Gastroesophageal sphincter (tissue), 4 donors: ENCODE results near the gene BCOR. TPM values are rescaled to one million over a fixed set of nuclear protein-coding genes. Genes with fewer than 3 reads are reported as not detected.

ENCODE experiments used
- ATAC-seq: fragments of 150-250 bp; one replicate; pipeline ENCODE4 v1.9.1; 2016; ENCODE audit warnings: mild to moderate bottlenecking, moderate library complexity
- H3K27ac ChIP-seq, 4 donors: fragments of 200-600 bp; sonication (generic) in 3 of 4; 1 replicate in 3 of 4; 2 replicates in 1 of 4; pipeline ENCODE4 v1.5.1; 2016 to 2019
- H3K27me3 ChIP-seq: fragments of 200-600 bp; sonication (generic); one replicate; pipeline ENCODE4 v1.5.1; 2019
- H3K36me3 ChIP-seq, 2 donors: fragments of 200-600 bp; sonication (generic); one replicate each; pipeline ENCODE4 v1.5.1; 2019; ENCODE audit warnings: control low read depth in 1 of 2
- H3K4me1 ChIP-seq, 3 donors: fragments of 200-600 bp; sonication (generic); 1 replicate in 2 of 3; 2 replicates in 1 of 3; pipeline ENCODE4 v1.5.1; 2016 to 2019; ENCODE audit warnings: control low read depth in 2 of 3
- H3K4me3 ChIP-seq, 2 donors: fragments of 200-600 bp; sonication (generic); one replicate each; pipeline ENCODE4 v1.5.1; 2019; ENCODE audit warnings: mild to moderate bottlenecking in 1 of 2, moderate library complexity in 1 of 2
- H3K9me3 ChIP-seq, 3 donors: fragments of 200-600 bp; sonication (generic); one replicate each; pipeline ENCODE4 v1.5.1; 2017 to 2019; ENCODE audit warnings: control low read depth in 2 of 3
- CTCF ChIP-seq, 4 experiments: fragments of 200-600 bp in 2 of 4; fragments of 450-650 bp in 2 of 4; sonication (generic) in 1 of 4; IDR thresholded peaks; one replicate each; pipeline ENCODE4 v1.5.1; 2017 to 2019; ENCODE audit warnings: antibody characterized with exemption in 4 of 4, mild to moderate bottlenecking in 2 of 4, moderate library complexity in 2 of 4
- EP300 ChIP-seq: sonication (generic); formaldehyde crosslinking; IDR thresholded peaks from one replicate; pipeline ENCODE4 v1.6.1; 2017; ENCODE audit warnings: antibody characterized with exemption, mild to moderate bottlenecking
- POLR2A ChIP-seq, 2 donors: fragments of 450-650 bp; IDR thresholded peaks; one replicate each; pipeline ENCODE4 v1.6.1; 2017; ENCODE audit warnings: antibody characterized with exemption in 2 of 2, mild to moderate bottlenecking in 2 of 2, moderate library complexity in 1 of 2
- POLR2AphosphoS5 ChIP-seq: sonication (generic); formaldehyde crosslinking; IDR thresholded peaks from one replicate; pipeline ENCODE4 v1.6.1; 2017; ENCODE audit warnings: antibody characterized with exemption
- WGBS, 2 donors: methylation state at CpG; one replicate each; pipeline ENCODE4 v1.1.5; 2018; ENCODE audit warnings: low coverage in 1 of 2; 5-methylcytosine and 5-hydroxymethylcytosine counted together
- total RNA-seq, 4 donors: library from RNA; depleted of rRNA; stranded (reverse); fragments of >200 nt; gene quantifications; one replicate each; pipeline ENCODE4 v1.1.0, GENCODE V29; 2016

BCOR gene
- total RNA-seq, 4 donors from 2014 or later, result 18.4 to 27.4 (median 21.4) TPM

DNA sequence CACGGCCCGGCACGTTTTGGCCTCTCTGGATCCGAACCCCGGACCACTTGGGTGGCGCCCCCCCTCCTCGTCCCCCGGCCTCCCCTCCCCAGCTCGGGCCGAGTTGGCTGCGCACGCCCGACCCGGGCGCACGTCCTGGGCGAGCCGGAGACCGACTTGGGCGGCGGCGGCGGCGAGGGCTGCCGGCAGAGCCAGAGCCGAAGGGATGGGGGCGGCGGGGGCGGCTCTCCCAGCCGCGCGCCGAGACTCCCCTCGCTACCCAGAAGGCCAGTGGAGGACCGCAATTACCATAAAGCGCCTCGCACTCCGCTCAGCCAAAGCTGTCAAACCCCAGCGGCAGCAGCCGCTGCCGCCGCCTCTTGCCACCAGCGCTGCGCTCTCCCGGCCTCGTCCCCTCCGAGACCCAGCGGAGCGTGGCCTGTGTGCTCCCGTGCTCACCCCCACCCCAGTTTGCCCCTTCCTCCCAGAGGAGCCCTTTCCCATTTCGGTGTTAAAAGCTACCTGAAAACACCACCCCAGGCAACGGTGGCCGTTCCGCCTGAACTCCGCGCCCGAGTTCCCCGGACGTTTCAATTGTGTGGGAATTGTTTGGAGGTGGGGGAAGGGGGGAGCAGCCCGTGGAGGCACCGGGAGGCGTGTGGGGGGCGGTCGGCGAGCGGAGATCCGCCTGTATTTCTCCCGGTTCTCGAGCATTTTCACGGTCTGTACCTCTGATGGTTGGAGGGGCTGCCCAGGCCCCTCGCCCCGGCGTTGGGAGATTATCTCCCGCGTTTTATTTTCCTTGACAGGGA lies 701 bp upstream of the BCOR start:
- H3K4me1 ChIP-seq, result peaks cover 0 to 28% (median 7%) of the 10 kb centered on the region in 3 donors
- ATAC-seq, result peak; percentile 31
- peak overlapping the region; percentile 77 to 92 for H3K4me3 ChIP-seq
- no peaks in the 10 kb centered on the region for H3K9me3 ChIP-seq
- TF ChIP-seq EP300, result no peak
- peak; percentile 11 for TF ChIP-seq POLR2AphosphoS5
- peak in 1 of 4 experiments; percentile 14 for TF ChIP-seq CTCF (IDR thresholded peaks at IDR 0.05)
- TF ChIP-seq POLR2A (IDR thresholded peaks at IDR 0.05), result peak; percentile 9 to 11
- no peaks in the 10 kb centered on the region for H3K27me3 ChIP-seq
- H3K27ac ChIP-seq, result peak overlapping the region; percentile 84 to 92 (median 90)
- WGBS, 2 donors, result 20% methylated on average over 7 of the region's 75 CpGs; no CpG with 5 or more reads in 1 of the 2 donors
- H3K36me3 ChIP-seq, result no peaks in the 10 kb centered on the region

GRCh38 chrX:40097141-40097503 lies 636 bp downstream of the BCOR start:
- no peaks in the 10 kb centered on the region for H3K9me3 ChIP-seq
- no CpG with 5 or more reads among the region's 42 CpGs for WGBS, 2 donors
- no peak for TF ChIP-seq EP300
- no peak for TF ChIP-seq POLR2AphosphoS5
- TF ChIP-seq CTCF (IDR thresholded peaks at IDR 0.05), result no peak
- TF ChIP-seq POLR2A (IDR thresholded peaks at IDR 0.05), result no peak
- H3K36me3 ChIP-seq, result no peaks in the 10 kb centered on the region
- H3K4me3 ChIP-seq, result peak overlapping the region; percentile 77 to 92
- peak overlapping the region; percentile 84 to 92 (median 90) for H3K27ac ChIP-seq
- peaks cover 0 to 37% (median 7%) of the 10 kb centered on the region in 3 donors for H3K4me1 ChIP-seq
- ATAC-seq, result peak; percentile 14
- H3K27me3 ChIP-seq, result no peaks in the 10 kb centered on the region

DNA sequence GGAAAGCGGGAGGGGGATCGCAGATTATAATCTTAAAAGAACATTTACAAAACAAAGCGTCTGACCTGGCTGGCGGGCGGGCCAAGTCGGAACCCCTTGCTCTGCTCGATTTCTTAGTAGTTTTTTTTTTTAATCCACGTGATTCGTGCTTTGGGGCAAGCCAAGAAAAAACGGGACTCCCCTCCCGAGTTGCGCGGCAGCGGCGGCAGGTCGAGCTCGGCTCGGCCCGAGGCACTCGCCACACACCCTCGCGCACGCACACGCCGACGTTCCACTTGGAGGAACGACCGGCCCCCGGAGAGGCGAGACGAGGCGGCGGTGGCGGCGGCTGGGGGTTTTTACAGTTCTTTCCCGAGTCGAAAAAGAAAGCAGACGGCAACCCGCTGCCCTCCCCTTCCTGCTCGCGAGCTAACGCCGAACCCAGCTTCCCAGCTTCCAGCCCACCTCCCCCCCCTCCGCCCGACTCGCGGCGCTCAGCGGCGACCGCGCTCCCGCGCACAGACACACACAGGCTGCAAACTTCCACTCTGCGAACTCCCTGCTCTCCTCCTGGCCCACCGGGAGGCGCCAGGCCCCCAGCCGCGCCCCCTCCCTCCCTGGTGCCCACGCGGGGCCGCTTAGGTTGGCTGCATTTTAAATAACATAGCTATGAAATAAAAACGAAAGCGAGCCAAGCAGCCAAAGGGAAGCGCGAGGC lies 1.2 kb downstream of the BCOR start:
- H3K9me3 ChIP-seq, result no peaks in the 10 kb centered on the region
- H3K27me3 ChIP-seq, result no peaks in the 10 kb centered on the region
- WGBS, 2 donors, result 8% methylated on average over 5 of the region's 66 CpGs; no CpG with 5 or more reads in 1 of the 2 donors
- ATAC-seq, result no peak
- peaks cover 0 to 43% (median 7%) of the 10 kb centered on the region in 3 donors for H3K4me1 ChIP-seq
- peak overlapping the region; percentile 77 to 92 for H3K4me3 ChIP-seq
- no peaks in the 10 kb centered on the region for H3K36me3 ChIP-seq
- TF ChIP-seq EP300 (no peak), POLR2A (IDR thresholded peaks at IDR 0.05) (peak in 1 of 2 donors; percentile 9)
- peak overlapping the region; percentile 84 to 92 (median 90) for H3K27ac ChIP-seq

DNA sequence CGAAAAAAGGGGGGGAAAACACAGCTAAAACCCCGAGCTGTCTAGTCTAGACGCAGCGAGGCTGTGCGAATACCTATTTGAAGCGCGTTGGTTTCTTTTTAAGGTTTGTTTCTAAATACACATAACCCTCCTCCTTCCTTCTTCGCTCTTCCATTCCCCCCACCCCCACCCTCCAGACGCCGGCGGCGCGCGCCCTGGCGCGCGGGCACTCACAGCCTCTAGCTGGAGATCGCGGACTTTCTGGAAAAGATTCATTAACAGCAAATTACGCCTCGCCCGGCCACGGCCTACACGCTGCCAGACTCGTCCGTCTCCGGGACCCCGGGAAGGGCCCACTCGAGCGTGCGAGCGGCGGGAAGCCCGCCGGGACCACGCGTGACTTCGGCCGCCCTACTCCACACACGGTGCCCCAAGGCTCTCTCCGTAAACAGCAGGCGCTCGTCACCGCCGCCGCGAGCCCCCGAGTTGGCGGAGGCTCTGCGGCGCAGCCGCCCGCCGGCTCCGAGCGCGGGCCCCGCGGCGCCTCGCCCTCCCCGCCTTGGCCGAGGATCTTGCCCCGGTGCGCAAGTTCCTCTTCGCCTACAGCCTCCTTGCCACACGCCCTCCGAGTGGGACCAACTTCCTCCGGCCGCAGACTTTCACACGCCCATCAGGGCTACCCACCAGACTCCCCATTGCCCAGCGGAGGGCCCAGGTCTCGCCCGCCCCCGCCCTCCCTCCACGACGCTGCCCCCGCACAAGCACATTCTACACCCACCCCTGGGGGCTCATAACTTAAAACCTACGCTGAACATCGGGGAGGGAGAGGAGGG lies 2.0 kb downstream of the BCOR start:
- Histone ChIP-seq H3K4me1 (peaks cover 0 to 49% (median 10%) of the 10 kb centered on the region in 3 donors), H3K27me3 (no peaks in the 10 kb centered on the region), H3K4me3 (peak overlapping the region; percentile 77 to 92), H3K9me3 (no peaks in the 10 kb centered on the region), H3K27ac (peak overlapping the region; percentile 84 to 92 (median 90)), H3K36me3 (no peaks in the 10 kb centered on the region)
- TF ChIP-seq CTCF (IDR thresholded peaks at IDR 0.05), result no peak
- peak in 1 of 2 donors; percentile 18 for TF ChIP-seq POLR2A (IDR thresholded peaks at IDR 0.05)
- TF ChIP-seq EP300, result no peak
- TF ChIP-seq POLR2AphosphoS5, result no peak
- WGBS, 2 donors, result 0 to 5% methylated on average over 7 to 9 of the region's 80 CpGs
- ATAC-seq, result no peak
